Measurements from ENCODE around the gene METTL27.

- TF ChIP-seq, protein P1, sequence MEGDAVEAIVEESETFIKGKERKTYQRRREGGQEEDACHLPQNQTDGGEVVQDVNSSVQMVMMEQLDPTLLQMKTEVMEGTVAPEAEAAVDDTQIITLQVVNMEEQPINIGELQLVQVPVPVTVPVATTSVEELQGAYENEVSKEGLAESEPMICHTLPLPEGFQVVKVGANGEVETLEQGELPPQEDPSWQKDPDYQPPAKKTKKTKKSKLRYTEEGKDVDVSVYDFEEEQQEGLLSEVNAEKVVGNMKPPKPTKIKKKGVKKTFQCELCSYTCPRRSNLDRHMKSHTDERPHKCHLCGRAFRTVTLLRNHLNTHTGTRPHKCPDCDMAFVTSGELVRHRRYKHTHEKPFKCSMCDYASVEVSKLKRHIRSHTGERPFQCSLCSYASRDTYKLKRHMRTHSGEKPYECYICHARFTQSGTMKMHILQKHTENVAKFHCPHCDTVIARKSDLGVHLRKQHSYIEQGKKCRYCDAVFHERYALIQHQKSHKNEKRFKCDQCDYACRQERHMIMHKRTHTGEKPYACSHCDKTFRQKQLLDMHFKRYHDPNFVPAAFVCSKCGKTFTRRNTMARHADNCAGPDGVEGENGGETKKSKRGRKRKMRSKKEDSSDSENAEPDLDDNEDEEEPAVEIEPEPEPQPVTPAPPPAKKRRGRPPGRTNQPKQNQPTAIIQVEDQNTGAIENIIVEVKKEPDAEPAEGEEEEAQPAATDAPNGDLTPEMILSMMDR (IDR thresholded peaks at IDR 0.05): no peak
- no peak for TF ChIP-seq POLR2A (IDR thresholded peaks at IDR 0.05)
These were observed 8.5 kb upstream of the METTL27 start for GRCh38 chr7:73850781-73851207.

All from esophagus squamous epithelium (tissue), 4 donors.